ENCODE results near the gene HEPN1. TPM values are rescaled to one million over a fixed set of nuclear protein-coding genes. Genes with fewer than 3 reads are reported as not detected.

The HEPN1 gene
- total and polyA plus RNA-seq, 2 of the 8 experiments (the other 6 are each of a cell fraction or from before 2014, with no cell fraction given) = not detected

DNA sequence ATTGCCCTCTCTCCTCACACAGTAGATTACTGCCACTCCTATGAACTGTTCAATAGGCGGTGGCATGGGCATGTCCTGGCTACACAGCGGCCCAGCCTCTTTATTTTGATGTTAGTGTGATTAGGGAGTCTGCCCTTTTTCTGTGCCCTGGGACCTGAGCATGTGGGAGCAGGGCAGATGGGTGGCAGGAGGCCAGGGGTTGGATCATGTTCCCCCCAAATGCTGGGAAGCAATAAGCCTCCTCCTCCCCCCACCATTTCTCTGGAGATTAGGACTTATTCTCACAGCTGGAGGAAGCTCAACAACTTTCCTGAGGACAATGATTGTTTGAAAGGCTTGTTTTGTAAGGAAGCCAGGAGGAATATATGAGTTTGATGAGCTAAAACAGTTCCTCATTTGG, 848 bp downstream of the HEPN1 start:
- ChIA-PET CTCF (ENCODE audit: partially characterized antibody) (interaction anchor here (0.9 to 3.8 kb wide), 10 partner anchors 9 to 51 kb away, joined by 3 to 16 read pairs (median 4); partner anchors contain the start of genes HEPACAM and ROBO4), POLR2A (ENCODE audit: partially characterized antibody) (interaction anchor here (0.7 to 1.7 kb wide), 2 partner anchors 11 to 35 kb away, joined by 3 to 4 read pairs; no protein-coding TSS in a partner anchor)
- H3K9ac ChIP-seq (replicated peaks in 1 of 4; ENCODE audit: extremely low read depth in 1 of 4, low read depth in 3 of 4, low read length in 3 of 4) = no peak overlapping the region
- H4K91ac ChIP-seq (replicated peaks; ENCODE audit: insufficient read length, low read length) = no peak overlapping the region
- WGBS, 2 experiments (ENCODE audit: extremely low coverage in 1 of 2, insufficient coverage in 1 of 2, insufficient read length in 1 of 2, insufficient replicate concordance in 2 of 2, low coverage in 1 of 2, low lambda C conversion rate in 2 of 2, missing lambda C conversion rate in 1 of 2) = 91% methylated on average over 2 of the region's 2 CpGs; no CpG with 5 or more reads in 1 of the 2 experiments
- no peak overlapping the region for H3K18ac ChIP-seq (ENCODE audit: extremely low read depth, low read length)
- no peak overlapping the region for H3K56ac ChIP-seq (replicated peaks; ENCODE audit: insufficient read length, low read depth, low read length)
- H3K14ac ChIP-seq (ENCODE audit: insufficient read length) = no peak overlapping the region
- no peaks in the 10 kb centered on the region for H3K36me3 ChIP-seq (ENCODE audit: control insufficient read depth in 2 of 4, insufficient read depth in 4 of 4, low read length in 3 of 4)
- H2BK5ac ChIP-seq (ENCODE audit: low read depth, low read length) = no peak overlapping the region
- H3K79me1 ChIP-seq (ENCODE audit: low read depth, low read length) = no peaks in the 10 kb centered on the region
- no peak overlapping the region for H2BK120ac ChIP-seq (replicated peaks; ENCODE audit: low read depth, low read length)
- no peaks in the 10 kb centered on the region for H3K79me2 ChIP-seq (ENCODE audit: control insufficient read depth in 1 of 2, insufficient read depth in 2 of 2, low read length in 2 of 2)
- no peak overlapping the region; a peak in 1 of 4 replicates for H3K4me2 ChIP-seq (ENCODE audit: insufficient read depth in 1 of 2, low read depth in 2 of 2, low read length in 2 of 2)
- H3K9me3 ChIP-seq (ENCODE audit: insufficient read depth in 2 of 2, low read depth in 1 of 2, low read length in 1 of 2) = no peaks in the 10 kb centered on the region
- no peak overlapping the region for H4K5ac ChIP-seq (ENCODE audit: insufficient read length, low read depth, low read length)
- no peak overlapping the region for H2BK12ac ChIP-seq (ENCODE audit: low read depth, low read length)
- H2BK20ac ChIP-seq (ENCODE audit: low read length) = no peak overlapping the region
- H3K4ac ChIP-seq (replicated peaks; ENCODE audit: insufficient read length, low read depth, low read length) = no peak overlapping the region
- no peak overlapping the region for H3K27ac ChIP-seq (ENCODE audit: low read depth, low read length)
- DNase-seq (ENCODE audit: low read depth in 1 of 2, low spot score in 2 of 2) (no peak), FAIRE-seq (no peak)
- H3K27me3 ChIP-seq (replicated peaks in 1 of 4; ENCODE audit: control insufficient read depth in 3 of 4, extremely low read depth in 1 of 4, insufficient read depth in 3 of 4, low read length in 3 of 4) = peaks cover 9 to 56% (median 44%) of the 10 kb centered on the region in 4 experiments
- H2AFZ ChIP-seq (ENCODE audit: low read length) = no peak overlapping the region
- H2AK5ac ChIP-seq (ENCODE audit: low read depth, low read length) = no peak overlapping the region
- no peak overlapping the region for H3K23ac ChIP-seq (ENCODE audit: insufficient read length)
- no peak overlapping the region for H4K8ac ChIP-seq (ENCODE audit: extremely low read depth, insufficient read depth, low read length)
- H2BK15ac ChIP-seq (ENCODE audit: low read length) = no peak overlapping the region
- peaks cover 0 to 4% (median 2%) of the 10 kb centered on the region in 4 experiments; a peak in 3 of 7 replicates for H3K4me1 ChIP-seq (replicated peaks in 1 of 4; ENCODE audit: control insufficient read depth in 3 of 4, insufficient read depth in 4 of 4, low read length in 3 of 4)
- peaks cover 7% of the 10 kb centered on the region for H3K23me2 ChIP-seq (ENCODE audit: low read depth, low read length)
- H3K4me3 ChIP-seq (ENCODE audit: extremely low read depth in 1 of 4, insufficient read depth in 2 of 4, low read depth in 3 of 4, low read length in 4 of 4) = no peak overlapping the region
- no peaks in the 10 kb centered on the region for H4K20me1 ChIP-seq (replicated peaks in 1 of 2; ENCODE audit: control insufficient read depth in 1 of 2, insufficient read depth in 2 of 2, low read length in 2 of 2)
- TF ChIP-seq SIN3A (conservative IDR thresholded peaks at IDR 0.05 in 1 of 2, IDR thresholded peaks at IDR 0.05 in 1 of 2; ENCODE audit: low read depth in 1 of 2, low read length in 2 of 2) = no peak
- no peak for TF ChIP-seq KDM4A (IDR thresholded peaks at IDR 0.05; ENCODE audit: low read depth, low read length, severe bottlenecking)
